ENCODE data around the gene HPS5. TPM values are rescaled to one million over a fixed set of nuclear protein-coding genes. Genes with fewer than 3 reads are reported as not detected.
"Not testable (repeated sequence)": the region's sequence is repeated elsewhere in the genome, so short reads cannot be mapped to it uniquely, and the experiment has no call there.

The HPS5 gene
- total RNA-seq, 4 donors from 2014 or later: 13.5 to 37.3 (median 20.2) TPM

DNA sequence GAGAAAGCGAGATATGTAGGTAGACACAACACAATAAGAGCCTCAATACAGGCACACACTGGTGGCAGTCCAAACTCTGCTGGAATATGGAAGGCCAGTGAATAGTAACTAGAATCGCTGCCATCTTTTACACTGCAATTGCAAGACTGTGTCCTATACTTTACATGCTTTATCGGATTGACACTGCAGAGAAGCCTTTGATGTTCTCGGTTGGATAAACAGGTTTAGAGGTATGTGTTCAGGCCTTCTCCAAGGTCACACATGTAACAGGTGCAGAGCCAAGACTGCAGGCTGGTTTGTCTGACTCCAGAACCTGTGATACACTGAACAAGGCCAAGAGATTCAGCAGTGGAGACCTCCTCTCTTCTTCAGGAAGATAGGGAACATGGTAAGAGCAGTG lies 50.7 kb downstream of the HPS5 start:
- Histone ChIP-seq H3K4me3 (no peak overlapping the region), H3K4me1 (no peaks in the 10 kb centered on the region), H3K27ac (no peak overlapping the region), H3K27me3 (no peaks in the 10 kb centered on the region), H3K9me3 (no peaks in the 10 kb centered on the region), H3K36me3 (peaks cover 0 to 13% of the 10 kb centered on the region in 2 donors)
- 74 to 89% methylated on average over 3 to 4 of the region's 4 CpGs for WGBS, 2 donors (ENCODE audit: low coverage in 1 of 2)
- TF ChIP-seq EP300 (IDR thresholded peaks at IDR 0.05) (no peak), POLR2AphosphoS5 (IDR thresholded peaks at IDR 0.05) (no peak), CTCF (IDR thresholded peaks at IDR 0.05) (no peak), POLR2A (IDR thresholded peaks at IDR 0.05) (no peak)
- ATAC-seq: no peak

- 61 to 89% methylated on average over 1 to 3 of the region's 4 CpGs for WGBS, 2 donors (ENCODE audit: low coverage in 1 of 2)
- no peak for TF ChIP-seq EP300 (IDR thresholded peaks at IDR 0.05)
- no peak for TF ChIP-seq CTCF (IDR thresholded peaks at IDR 0.05)
- TF ChIP-seq POLR2A (IDR thresholded peaks at IDR 0.05): no peak
- no peak for TF ChIP-seq POLR2AphosphoS5 (IDR thresholded peaks at IDR 0.05)
- Histone ChIP-seq H3K27me3 (no peaks in the 10 kb centered on the region), H3K4me3 (no peak overlapping the region), H3K4me1 (no peaks in the 10 kb centered on the region), H3K36me3 (peaks cover 0 to 4% of the 10 kb centered on the region in 2 donors), H3K9me3 (no peaks in the 10 kb centered on the region), H3K27ac (no peak overlapping the region)
- no peak for ATAC-seq
These were observed 51.8 kb downstream of the HPS5 start for GRCh38 chr11:18270102-18270501.

DNA sequence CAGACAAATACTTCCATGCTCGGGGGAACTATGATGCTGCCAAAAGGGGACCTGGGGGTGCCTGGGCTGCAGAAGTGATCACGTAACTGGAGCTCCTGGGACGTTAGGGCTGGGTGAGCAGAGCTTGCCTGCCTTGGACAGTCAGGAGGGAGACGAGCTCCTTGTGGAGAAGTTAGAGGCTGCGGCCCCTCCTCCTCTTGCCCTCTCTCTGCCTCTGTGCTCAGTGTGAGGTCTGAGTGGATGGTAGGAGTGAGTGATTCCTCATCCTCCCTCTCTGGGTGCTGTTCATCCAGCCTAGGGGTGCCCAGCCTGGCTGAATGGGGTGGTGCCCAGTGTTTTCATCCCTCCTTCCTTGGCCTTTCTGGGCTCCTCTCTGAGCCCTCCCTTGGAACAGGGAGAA lies 52.7 kb downstream of the HPS5 start:
- not testable (repeated sequence) for H3K4me1 ChIP-seq, H3K27me3 ChIP-seq, H3K36me3 ChIP-seq, H3K4me3 ChIP-seq, ATAC-seq, H3K9me3 ChIP-seq, H3K27ac ChIP-seq
- WGBS, 2 donors (ENCODE audit: low coverage in 1 of 2): no CpG with 5 or more reads among the region's 5 CpGs

DNA sequence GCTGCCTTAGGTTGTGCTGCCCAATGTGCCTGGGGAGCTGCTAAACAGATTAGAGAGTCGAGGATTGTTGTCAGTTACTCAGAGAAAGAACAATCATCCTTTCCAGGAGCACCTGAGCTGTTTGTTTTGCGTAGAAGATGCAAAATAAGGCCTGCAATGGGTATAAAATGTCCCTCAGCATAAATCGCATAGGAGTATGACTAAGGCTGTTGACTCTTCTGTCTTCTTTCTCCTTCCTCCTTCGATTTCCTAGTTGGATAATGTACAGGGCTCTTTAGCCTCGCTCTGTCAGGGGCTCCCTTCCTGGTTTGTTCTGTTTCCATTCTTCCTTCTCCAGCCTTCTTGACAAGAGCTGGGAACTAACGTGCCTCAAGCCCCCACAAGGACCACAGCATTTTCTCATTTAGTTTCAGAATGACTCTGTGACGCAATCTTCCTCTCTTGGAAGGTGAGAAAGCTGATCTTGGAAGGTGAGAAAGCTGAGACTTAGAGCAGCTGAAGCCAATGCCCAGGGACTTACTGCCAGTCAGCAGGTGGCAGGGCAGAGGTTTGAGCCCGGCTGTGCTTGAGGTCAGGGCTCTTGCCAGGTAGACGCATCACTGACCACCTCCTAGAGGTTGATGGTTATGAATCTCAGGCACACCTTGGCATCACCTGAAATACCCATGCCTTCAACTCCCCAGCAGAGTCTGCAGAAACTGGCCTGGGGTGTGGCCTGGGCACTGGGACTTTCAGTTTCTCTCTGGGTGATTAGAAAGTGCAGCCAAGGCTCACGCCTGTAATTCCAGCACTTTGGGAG lies 54.4 kb downstream of the HPS5 start:
- not testable (repeated sequence) for H3K4me3 ChIP-seq, H3K27me3 ChIP-seq, H3K36me3 ChIP-seq, H3K4me1 ChIP-seq, H3K27ac ChIP-seq, ATAC-seq, H3K9me3 ChIP-seq
- 40% methylated on average over 1 of the region's 10 CpGs; no CpG with 5 or more reads in 1 of the 2 donors for WGBS, 2 donors (ENCODE audit: low coverage in 1 of 2)

DNA sequence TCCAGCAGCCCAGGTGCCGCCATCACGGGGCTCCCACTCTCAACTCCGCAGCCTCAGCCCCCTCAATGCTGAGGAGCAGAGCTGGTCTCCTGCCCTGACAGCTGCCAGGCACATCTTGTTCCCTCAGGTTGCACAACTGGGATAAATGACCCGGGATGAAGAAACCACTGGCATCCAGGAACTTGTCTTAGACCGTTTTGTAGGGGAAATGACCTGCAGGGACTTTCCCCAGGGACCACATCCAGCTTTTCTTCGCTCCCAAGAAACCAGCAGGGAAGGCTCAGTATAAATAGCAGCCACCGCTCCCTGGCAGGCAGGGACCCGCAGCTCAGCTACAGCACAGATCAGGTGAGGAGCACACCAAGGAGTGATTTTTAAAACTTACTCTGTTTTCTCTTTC lies 56.0 kb downstream of the HPS5 start, which contains the start of gene SAA1:
Gene SAA1 (plus strand): TSS at position 316 of the 400 bp plus-strand sequence. CDS start 624 bp downstream, outside the sequence.
- WGBS, 2 donors (ENCODE audit: low coverage in 1 of 2): no CpG with 5 or more reads among the region's 8 CpGs
- no peak for TF ChIP-seq POLR2A (IDR thresholded peaks at IDR 0.05)
- TF ChIP-seq CTCF (IDR thresholded peaks at IDR 0.05): no peak
- no peak for TF ChIP-seq EP300 (IDR thresholded peaks at IDR 0.05)
- TF ChIP-seq POLR2AphosphoS5 (IDR thresholded peaks at IDR 0.05): no peak
- Histone ChIP-seq H3K27ac (no peak within 1 kb of the TSS), H3K4me1 (no peaks in the 10 kb centered on the region), H3K9me3 (no peaks in the 10 kb centered on the region), H3K36me3 (no peaks in the 10 kb centered on the region), H3K4me3 (no peak within 1 kb of the TSS), H3K27me3 (no peaks in the 10 kb centered on the region)
- ATAC-seq: no peak

All from gastroesophageal sphincter (tissue), 4 donors.